Neural cell (in vitro differentiated cells): ENCODE data around the gene VIPR1. TPM values are rescaled to one million over a fixed set of nuclear protein-coding genes. Genes with fewer than 3 reads are reported as not detected.

ENCODE experiments used
- H2AFZ ChIP-seq: fragments of 200-600, 300-800 bp; sonication (generic), shearing (Covaris generic); 2 replicates; pipeline ENCODE4 v1.6.0; 2014; ENCODE audit warnings: low read depth, mild to moderate bottlenecking, antibody characterized with exemption, low read length, moderate library complexity
- H3F3A ChIP-seq: fragments of 200-600 bp; shearing (Covaris generic); 2 replicates; pipeline ENCODE4 v1.6.1; 2016; ENCODE audit warnings: mild to moderate bottlenecking, moderate library complexity, mixed read lengths, antibody characterized with exemption, low read length; ENCODE audit not compliant: insufficient read depth, poor library complexity, severe bottlenecking
- H3K27ac ChIP-seq: fragments of 200-600, 300-800 bp; sonication (generic), shearing (Covaris generic); 2 replicates; pipeline ENCODE4 v1.5.1; 2014; ENCODE audit warnings: mild to moderate bottlenecking, low read length, moderate library complexity
- H3K27me3 ChIP-seq: fragments of 300-800, 200-600 bp; sonication (generic), shearing (Covaris generic); 2 replicates; pipeline ENCODE4 v1.6.0; 2014; ENCODE audit warnings: mild to moderate bottlenecking, low read depth, low read length, moderate library complexity; ENCODE audit not compliant: insufficient read depth
- H3K36me3 ChIP-seq: fragments of 300-800, 200-600 bp; sonication (generic), shearing (Covaris generic); 2 replicates; pipeline ENCODE4 v1.5.1; 2014; ENCODE audit warnings: mild to moderate bottlenecking, antibody characterized with exemption, low read length, moderate library complexity; ENCODE audit not compliant: insufficient read depth
- H3K4me2 ChIP-seq: fragments of 300-800, 200-600 bp; sonication (generic), shearing (Covaris generic); 2 replicates; pipeline ENCODE4 v1.6.0; 2014; ENCODE audit warnings: mild to moderate bottlenecking, low read length
- H3K4me3 ChIP-seq: fragments of 300-800, 200-600 bp; sonication (generic), shearing (Covaris generic); 2 replicates; pipeline ENCODE4 v1.5.1; 2014; ENCODE audit warnings: mild to moderate bottlenecking, low read length, moderate library complexity
- H3K79me2 ChIP-seq: fragments of 200-600 bp; shearing (Covaris generic); replicated peaks from 2 replicates; pipeline ENCODE4 v1.6.0; 2014; ENCODE audit warnings: mild to moderate bottlenecking, low read length, moderate library complexity; ENCODE audit not compliant: insufficient read depth
- H3K9ac ChIP-seq: fragments of 300-800, 200-600 bp; sonication (generic), shearing (Covaris generic); 2 replicates; pipeline ENCODE4 v1.6.1; 2016; ENCODE audit warnings: mild to moderate bottlenecking, low read length, mixed read lengths
- H3K9me2 ChIP-seq: fragments of 200-600 bp; shearing (Covaris generic); 2 replicates; pipeline ENCODE4 v1.6.1; 2016; ENCODE audit warnings: mild to moderate bottlenecking, low read length, mixed read lengths; ENCODE audit not compliant: insufficient read depth
- H3K9me3 ChIP-seq: fragments of 200-600, 300-800 bp; sonication (generic), shearing (Covaris generic); 2 replicates; pipeline ENCODE4 v1.6.1; 2016; ENCODE audit warnings: mild to moderate bottlenecking, mixed run types, low read length, moderate library complexity, mixed read lengths
- H4K20me1 ChIP-seq: fragments of 200-600 bp; shearing (Covaris generic); 2 replicates; pipeline ENCODE4 v1.6.1; 2016; ENCODE audit warnings: mild to moderate bottlenecking, mixed run types; ENCODE audit not compliant: insufficient read depth
- EP300 ChIP-seq: fragments of 450-650 bp; conservative IDR thresholded peaks from 2 replicates; pipeline ENCODE4 v1.6.1; 2014; ENCODE audit warnings: antibody characterized with exemption, mild to moderate bottlenecking, moderate library complexity; ENCODE audit not compliant: poor library complexity, severe bottlenecking
- EZH2 ChIP-seq: fragments of 200-600, 300-800 bp; shearing (Covaris generic), sonication (generic); IDR thresholded peaks from 2 replicates; pipeline ENCODE4 v1.6.1; 2014; ENCODE audit warnings: antibody characterized with exemption, low read length, borderline replicate concordance, mild to moderate bottlenecking; ENCODE audit not compliant: insufficient read depth, poor library complexity, severe bottlenecking
- MXI1 ChIP-seq: fragments of 450-650 bp; conservative IDR thresholded peaks from 2 replicates; pipeline ENCODE4 v1.6.1; 2014; ENCODE audit warnings: antibody characterized with exemption, mild to moderate bottlenecking; ENCODE audit not compliant: poor library complexity, severe bottlenecking
- POLR2AphosphoS5 ChIP-seq: IDR thresholded peaks from 2 replicates; pipeline ENCODE4 v1.6.1; 2012
- RAD21 ChIP-seq: fragments of 450-650 bp; conservative IDR thresholded peaks from 2 replicates; pipeline ENCODE4 v1.6.1; 2014; ENCODE audit warnings: antibody characterized with exemption, mild to moderate bottlenecking, moderate library complexity
- SMC3 ChIP-seq: fragments of 450-650 bp; conservative IDR thresholded peaks from 2 replicates; pipeline ENCODE4 v1.6.1; 2014; ENCODE audit warnings: antibody characterized with exemption, mild to moderate bottlenecking, moderate library complexity; ENCODE audit not compliant: poor library complexity
- TAF1 ChIP-seq: IDR thresholded peaks from 2 replicates; pipeline ENCODE4 v1.6.1; 2012; ENCODE audit warnings: low read depth
- polyA plus RNA-seq: library from polyadenylated mRNA; depleted of rRNA; stranded (reverse); fragments of >200 nt; gene quantifications from 2 replicates; pipeline ENCODE4 v1.2.3, GENCODE V29; 2014
- TF ChIP-seq, protein P1 (sequence below): fragments of 450-650 bp; IDR thresholded peaks from 2 replicates; pipeline ENCODE4 v1.5.1; 2014; ENCODE audit warnings: antibody characterized with exemption, mild to moderate bottlenecking, moderate library complexity; ENCODE audit not compliant: poor library complexity, severe bottlenecking
- TF ChIP-seq, protein P2 (sequence below): IDR thresholded peaks from 2 replicates; pipeline ENCODE4 v1.6.1; 2012; ENCODE audit warnings: borderline replicate concordance

Gene VIPR1
- polyA plus RNA-seq, 1 donor from 2014 or later = 1.6 TPM

DNA sequence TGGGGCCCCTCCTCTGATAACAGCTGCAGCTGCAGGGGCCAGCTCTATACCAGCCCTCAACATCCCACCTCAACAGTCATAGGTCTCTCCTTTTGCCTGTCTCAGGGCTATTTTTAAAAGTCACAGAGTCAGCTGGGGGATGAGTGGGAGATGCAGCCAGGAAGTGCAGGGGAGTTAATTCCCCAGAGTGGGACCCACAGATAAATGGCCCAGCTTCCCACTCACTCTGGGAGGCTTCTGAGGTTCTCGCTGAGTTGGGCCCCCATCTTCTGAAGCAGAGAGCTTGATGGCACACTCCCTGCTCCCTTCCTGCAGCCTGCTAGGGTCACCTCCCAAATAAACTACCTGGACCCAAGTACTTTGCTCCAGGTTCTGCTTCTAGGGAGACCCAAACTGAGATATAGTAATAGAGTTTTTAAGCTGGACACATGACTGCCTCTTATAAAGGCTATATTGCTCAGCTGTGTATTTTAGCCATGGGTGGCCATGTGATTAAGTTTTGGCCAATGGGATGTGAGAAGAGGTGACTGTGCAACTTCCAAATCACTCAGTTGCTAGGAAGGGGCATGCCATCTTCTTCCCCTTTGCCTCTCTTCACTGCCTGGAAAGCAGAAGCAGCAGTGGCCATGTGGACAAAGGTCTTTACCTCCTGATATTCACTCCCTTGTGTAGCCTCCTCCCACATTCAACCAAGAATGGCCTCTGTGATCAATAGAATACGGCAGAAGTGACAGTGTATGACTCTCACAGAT is 15.5 kb upstream of the VIPR1 start:
- H4K20me1 ChIP-seq = no peaks in the 10 kb centered on the region
- no peaks in the 10 kb centered on the region for H3K79me2 ChIP-seq
- H3K9me2 ChIP-seq = no peaks in the 10 kb centered on the region
- no peak overlapping the region for H3K4me2 ChIP-seq
- H3F3A ChIP-seq = no peaks in the 10 kb centered on the region
- no peak overlapping the region for H2AFZ ChIP-seq
- H3K36me3 ChIP-seq = no peaks in the 10 kb centered on the region
- H3K9me3 ChIP-seq = no peaks in the 10 kb centered on the region
- no peaks in the 10 kb centered on the region for H3K27me3 ChIP-seq
- H3K4me3 ChIP-seq = no peak overlapping the region
- no peak overlapping the region for H3K27ac ChIP-seq
- no peak overlapping the region for H3K9ac ChIP-seq
- no peak for TF ChIP-seq TAF1
- no peak for TF ChIP-seq RAD21
- TF ChIP-seq, protein P1, sequence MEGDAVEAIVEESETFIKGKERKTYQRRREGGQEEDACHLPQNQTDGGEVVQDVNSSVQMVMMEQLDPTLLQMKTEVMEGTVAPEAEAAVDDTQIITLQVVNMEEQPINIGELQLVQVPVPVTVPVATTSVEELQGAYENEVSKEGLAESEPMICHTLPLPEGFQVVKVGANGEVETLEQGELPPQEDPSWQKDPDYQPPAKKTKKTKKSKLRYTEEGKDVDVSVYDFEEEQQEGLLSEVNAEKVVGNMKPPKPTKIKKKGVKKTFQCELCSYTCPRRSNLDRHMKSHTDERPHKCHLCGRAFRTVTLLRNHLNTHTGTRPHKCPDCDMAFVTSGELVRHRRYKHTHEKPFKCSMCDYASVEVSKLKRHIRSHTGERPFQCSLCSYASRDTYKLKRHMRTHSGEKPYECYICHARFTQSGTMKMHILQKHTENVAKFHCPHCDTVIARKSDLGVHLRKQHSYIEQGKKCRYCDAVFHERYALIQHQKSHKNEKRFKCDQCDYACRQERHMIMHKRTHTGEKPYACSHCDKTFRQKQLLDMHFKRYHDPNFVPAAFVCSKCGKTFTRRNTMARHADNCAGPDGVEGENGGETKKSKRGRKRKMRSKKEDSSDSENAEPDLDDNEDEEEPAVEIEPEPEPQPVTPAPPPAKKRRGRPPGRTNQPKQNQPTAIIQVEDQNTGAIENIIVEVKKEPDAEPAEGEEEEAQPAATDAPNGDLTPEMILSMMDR = no peak
- TF ChIP-seq POLR2AphosphoS5 = no peak
- TF ChIP-seq MXI1 = no peak
- TF ChIP-seq EZH2 = no peak

DNA sequence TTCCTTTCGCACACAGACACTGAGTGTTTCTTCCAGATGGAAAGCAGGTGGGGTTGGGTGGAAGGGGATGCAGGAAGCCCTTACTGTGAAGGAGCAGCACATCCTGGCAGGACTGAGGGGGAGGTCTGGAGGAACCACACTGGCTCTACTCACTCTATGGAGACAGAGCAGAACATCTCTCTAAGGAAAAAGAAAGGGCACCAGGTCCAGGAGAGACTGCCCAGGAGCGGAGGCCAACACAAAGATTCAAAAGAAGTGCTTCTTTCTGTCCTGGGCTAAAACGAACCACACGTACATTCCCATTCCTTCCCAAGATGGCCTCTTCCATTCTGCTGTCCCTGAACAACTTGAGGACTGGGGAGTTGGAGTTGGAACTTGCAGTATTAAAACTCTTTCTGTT is 13.8 kb upstream of the VIPR1 start:
- Histone ChIP-seq H3K4me2 (no peak overlapping the region), H3F3A (no peaks in the 10 kb centered on the region), H3K27ac (no peak overlapping the region), H3K4me3 (no peak overlapping the region), H3K36me3 (no peaks in the 10 kb centered on the region), H4K20me1 (no peaks in the 10 kb centered on the region), H3K79me2 (no peaks in the 10 kb centered on the region), H3K27me3 (no peaks in the 10 kb centered on the region), H3K9ac (no peak overlapping the region), H3K9me2 (no peaks in the 10 kb centered on the region), H3K9me3 (no peaks in the 10 kb centered on the region), H2AFZ (no peak overlapping the region)
- TF ChIP-seq POLR2AphosphoS5 (no peak), EZH2 (no peak), MXI1 (no peak), SMC3 (no peak), EP300 (no peak), TAF1 (no peak), RAD21 (no peak)
- TF ChIP-seq, protein P1 = no peak
- TF ChIP-seq, protein P2, sequence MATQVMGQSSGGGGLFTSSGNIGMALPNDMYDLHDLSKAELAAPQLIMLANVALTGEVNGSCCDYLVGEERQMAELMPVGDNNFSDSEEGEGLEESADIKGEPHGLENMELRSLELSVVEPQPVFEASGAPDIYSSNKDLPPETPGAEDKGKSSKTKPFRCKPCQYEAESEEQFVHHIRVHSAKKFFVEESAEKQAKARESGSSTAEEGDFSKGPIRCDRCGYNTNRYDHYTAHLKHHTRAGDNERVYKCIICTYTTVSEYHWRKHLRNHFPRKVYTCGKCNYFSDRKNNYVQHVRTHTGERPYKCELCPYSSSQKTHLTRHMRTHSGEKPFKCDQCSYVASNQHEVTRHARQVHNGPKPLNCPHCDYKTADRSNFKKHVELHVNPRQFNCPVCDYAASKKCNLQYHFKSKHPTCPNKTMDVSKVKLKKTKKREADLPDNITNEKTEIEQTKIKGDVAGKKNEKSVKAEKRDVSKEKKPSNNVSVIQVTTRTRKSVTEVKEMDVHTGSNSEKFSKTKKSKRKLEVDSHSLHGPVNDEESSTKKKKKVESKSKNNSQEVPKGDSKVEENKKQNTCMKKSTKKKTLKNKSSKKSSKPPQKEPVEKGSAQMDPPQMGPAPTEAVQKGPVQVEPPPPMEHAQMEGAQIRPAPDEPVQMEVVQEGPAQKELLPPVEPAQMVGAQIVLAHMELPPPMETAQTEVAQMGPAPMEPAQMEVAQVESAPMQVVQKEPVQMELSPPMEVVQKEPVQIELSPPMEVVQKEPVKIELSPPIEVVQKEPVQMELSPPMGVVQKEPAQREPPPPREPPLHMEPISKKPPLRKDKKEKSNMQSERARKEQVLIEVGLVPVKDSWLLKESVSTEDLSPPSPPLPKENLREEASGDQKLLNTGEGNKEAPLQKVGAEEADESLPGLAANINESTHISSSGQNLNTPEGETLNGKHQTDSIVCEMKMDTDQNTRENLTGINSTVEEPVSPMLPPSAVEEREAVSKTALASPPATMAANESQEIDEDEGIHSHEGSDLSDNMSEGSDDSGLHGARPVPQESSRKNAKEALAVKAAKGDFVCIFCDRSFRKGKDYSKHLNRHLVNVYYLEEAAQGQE = no peak
